Stimulated activated CD4-positive, alpha-beta T cell treated with anti-CD3 and anti-CD28 coated beads, TNF-alpha, amount 100 ng/mL, for 24 hours (primary cell): ENCODE results near the gene TFPI.
"Not testable (repeated sequence)": the region's sequence is repeated elsewhere in the genome, so short reads cannot be mapped to it uniquely, and the experiment has no call there.

Experiments used
- DNase-seq, 3 experiments: peaks; one replicate each; pipeline ENCODE4 v3.0.0-alpha.2; 2020; ENCODE audit warnings: low read depth in 3 of 3

The TFPI gene

GRCh38 chr2:187528042-187528441 is 26.2 kb downstream of the TFPI start:
- no peak for DNase-seq

- no peak for DNase-seq
Observed at GRCh38 chr2:187527262-187527661, 27.0 kb downstream of the TFPI start.

GRCh38 chr2:187526792-187527191 is 27.4 kb downstream of the TFPI start:
- DNase-seq = no peak

- no peak for DNase-seq
Observed at GRCh38 chr2:187525163-187525900, 28.9 kb downstream of the TFPI start.

- no peak for DNase-seq
Observed at GRCh38 chr2:187523325-187523724, 30.9 kb downstream of the TFPI start.

GRCh38 chr2:187520121-187520624 is 34.1 kb downstream of the TFPI start:
- DNase-seq = no peak

GRCh38 chr2:187519419-187520120 is 34.7 kb downstream of the TFPI start:
- DNase-seq = no peak

GRCh38 chr2:187517750-187518361 is 36.4 kb downstream of the TFPI start:
- DNase-seq = not testable (repeated sequence)

GRCh38 chr2:187516630-187517510 is 37.4 kb downstream of the TFPI start:
- DNase-seq = not testable (repeated sequence)

- DNase-seq = no peak
Observed at GRCh38 chr2:187514930-187515329, 39.3 kb downstream of the TFPI start.

GRCh38 chr2:187514235-187514829 is 39.9 kb downstream of the TFPI start:
- not testable (repeated sequence) for DNase-seq

- DNase-seq = not testable (repeated sequence)
Observed at GRCh38 chr2:187513460-187514234, 40.6 kb downstream of the TFPI start.

GRCh38 chr2:187511356-187512315 is 42.6 kb downstream of the TFPI start:
- no peak for DNase-seq

GRCh38 chr2:187510419-187511355 is 43.5 kb downstream of the TFPI start:
- not testable (repeated sequence) for DNase-seq

- DNase-seq = no peak
Observed at GRCh38 chr2:187509667-187510417, 44.4 kb downstream of the TFPI start.

GRCh38 chr2:187506416-187506815 is 47.8 kb downstream of the TFPI start:
- no peak for DNase-seq

GRCh38 chr2:187505065-187505672 is 49.1 kb downstream of the TFPI start:
- DNase-seq = no peak
